HG03354 (cell line): ENCODE data around the gene ADGRV1.

Source experiments
- ATAC-seq: cut with Tn5 transposase; IDR thresholded peaks from one replicate; pipeline ENCODE4 v1.9.1; 2021; ENCODE audit warnings: mild to moderate bottlenecking; ENCODE audit not compliant: unreplicated experiment, poor library complexity, severe bottlenecking

The ADGRV1 gene

GRCh38 chr5:90558344-90559192, at the start of gene ADGRV1:
TSS of gene ADGRV1 (plus strand) at chr5:90558797. CDS start at chr5:90558896, 99 bp downstream.
- ATAC-seq, result peak; percentile 53

- ATAC-seq, result no peak
Observed at GRCh38 chr5:90510438-90510837, 48.2 kb upstream of the ADGRV1 start.

GRCh38 chr5:90514520-90514919, 44.1 kb upstream of the ADGRV1 start:
- ATAC-seq, result no peak

- no peak for ATAC-seq
Observed at GRCh38 chr5:90518661-90519060, 39.9 kb upstream of the ADGRV1 start.

- no peak for ATAC-seq
Observed at GRCh38 chr5:90519081-90519480, 39.5 kb upstream of the ADGRV1 start.

- ATAC-seq, result peak; percentile 10
Observed at GRCh38 chr5:90528601-90529193, 29.9 kb upstream of the ADGRV1 start.

GRCh38 chr5:90529194-90529938, 29.2 kb upstream of the ADGRV1 start, which contains the start of gene LYSMD3:
TSS of gene LYSMD3 (minus strand) at chr5:90529584. CDS start at chr5:90525289, 4,295 bp downstream.
- peak; percentile 89 for ATAC-seq

- peak; percentile 64 for ATAC-seq
Observed at GRCh38 chr5:90529939-90530677, 28.5 kb upstream of the ADGRV1 start.

GRCh38 chr5:90530736-90531487, 27.7 kb upstream of the ADGRV1 start:
- ATAC-seq, result no peak

GRCh38 chr5:90533794-90534193, 24.8 kb upstream of the ADGRV1 start:
- no peak for ATAC-seq

GRCh38 chr5:90534922-90535321, 23.7 kb upstream of the ADGRV1 start:
- no peak for ATAC-seq

- ATAC-seq, result no peak
Observed at GRCh38 chr5:90542827-90543519, 15.6 kb upstream of the ADGRV1 start.

- ATAC-seq, result no peak
Observed at GRCh38 chr5:90545511-90545910, 13.1 kb upstream of the ADGRV1 start.

GRCh38 chr5:90546216-90546837, 12.3 kb upstream of the ADGRV1 start:
- no peak for ATAC-seq

GRCh38 chr5:90547072-90547536, 11.5 kb upstream of the ADGRV1 start:
- no peak for ATAC-seq

GRCh38 chr5:90548069-90548593, 10.5 kb upstream of the ADGRV1 start:
- no peak for ATAC-seq

GRCh38 chr5:90549223-90549622, 9.4 kb upstream of the ADGRV1 start:
- no peak for ATAC-seq
